ENCODE results near the gene CEP85L.

DNA sequence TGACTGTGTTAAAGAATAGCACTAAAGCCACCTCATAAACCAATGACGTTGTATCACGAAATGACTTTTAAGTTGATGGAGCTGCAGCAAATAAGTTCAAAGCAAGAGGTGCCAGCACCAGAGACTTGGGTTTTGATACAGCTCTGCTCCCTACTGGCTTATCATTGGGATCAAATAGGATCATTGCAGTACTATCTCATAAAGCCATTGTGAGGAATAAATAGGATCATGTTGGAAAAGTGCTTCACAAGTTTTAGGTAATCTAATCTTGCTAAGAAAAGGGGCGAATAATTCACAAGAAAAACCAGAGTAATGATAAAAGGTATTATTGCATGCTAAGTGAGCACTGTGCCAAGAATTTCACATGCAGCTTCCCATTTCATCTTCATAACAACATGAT lies 10.4 kb upstream of the CEP85L start:
- TF ChIP-seq CTCF (conservative IDR thresholded peaks at IDR 0.05; ENCODE audit: low read depth in 2 of 2) (no peak), JUNB (IDR thresholded peaks at IDR 0.05; ENCODE audit: unreplicated experiment) (no peak), EZH2 (IDR thresholded peaks at IDR 0.05; ENCODE audit: low read depth, unreplicated experiment) (no peak), POLR2AphosphoS5 (IDR thresholded peaks at IDR 0.05; ENCODE audit: low read depth) (no peak), EZH2phosphoT487 (IDR thresholded peaks at IDR 0.05; ENCODE audit: unreplicated experiment) (no peak), ZNF114 (CRISPR knock-in tag; IDR thresholded peaks at IDR 0.05) (no peak), CREB1 (CRISPR knock-in tag; IDR thresholded peaks at IDR 0.05; ENCODE audit: low read depth) (no peak), STAT1 (IDR thresholded peaks at IDR 0.05; ENCODE audit: unreplicated experiment) (no peak), NANOG (IDR thresholded peaks at IDR 0.05; ENCODE audit: borderline replicate concordance) (no peak), ZNF462 (CRISPR knock-in tag; IDR thresholded peaks at IDR 0.05) (no peak)
- TF ChIP-seq, protein P1, sequence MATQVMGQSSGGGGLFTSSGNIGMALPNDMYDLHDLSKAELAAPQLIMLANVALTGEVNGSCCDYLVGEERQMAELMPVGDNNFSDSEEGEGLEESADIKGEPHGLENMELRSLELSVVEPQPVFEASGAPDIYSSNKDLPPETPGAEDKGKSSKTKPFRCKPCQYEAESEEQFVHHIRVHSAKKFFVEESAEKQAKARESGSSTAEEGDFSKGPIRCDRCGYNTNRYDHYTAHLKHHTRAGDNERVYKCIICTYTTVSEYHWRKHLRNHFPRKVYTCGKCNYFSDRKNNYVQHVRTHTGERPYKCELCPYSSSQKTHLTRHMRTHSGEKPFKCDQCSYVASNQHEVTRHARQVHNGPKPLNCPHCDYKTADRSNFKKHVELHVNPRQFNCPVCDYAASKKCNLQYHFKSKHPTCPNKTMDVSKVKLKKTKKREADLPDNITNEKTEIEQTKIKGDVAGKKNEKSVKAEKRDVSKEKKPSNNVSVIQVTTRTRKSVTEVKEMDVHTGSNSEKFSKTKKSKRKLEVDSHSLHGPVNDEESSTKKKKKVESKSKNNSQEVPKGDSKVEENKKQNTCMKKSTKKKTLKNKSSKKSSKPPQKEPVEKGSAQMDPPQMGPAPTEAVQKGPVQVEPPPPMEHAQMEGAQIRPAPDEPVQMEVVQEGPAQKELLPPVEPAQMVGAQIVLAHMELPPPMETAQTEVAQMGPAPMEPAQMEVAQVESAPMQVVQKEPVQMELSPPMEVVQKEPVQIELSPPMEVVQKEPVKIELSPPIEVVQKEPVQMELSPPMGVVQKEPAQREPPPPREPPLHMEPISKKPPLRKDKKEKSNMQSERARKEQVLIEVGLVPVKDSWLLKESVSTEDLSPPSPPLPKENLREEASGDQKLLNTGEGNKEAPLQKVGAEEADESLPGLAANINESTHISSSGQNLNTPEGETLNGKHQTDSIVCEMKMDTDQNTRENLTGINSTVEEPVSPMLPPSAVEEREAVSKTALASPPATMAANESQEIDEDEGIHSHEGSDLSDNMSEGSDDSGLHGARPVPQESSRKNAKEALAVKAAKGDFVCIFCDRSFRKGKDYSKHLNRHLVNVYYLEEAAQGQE (IDR thresholded peaks at IDR 0.05; ENCODE audit: unreplicated experiment) = no peak
- TF ChIP-seq, protein P2, sequence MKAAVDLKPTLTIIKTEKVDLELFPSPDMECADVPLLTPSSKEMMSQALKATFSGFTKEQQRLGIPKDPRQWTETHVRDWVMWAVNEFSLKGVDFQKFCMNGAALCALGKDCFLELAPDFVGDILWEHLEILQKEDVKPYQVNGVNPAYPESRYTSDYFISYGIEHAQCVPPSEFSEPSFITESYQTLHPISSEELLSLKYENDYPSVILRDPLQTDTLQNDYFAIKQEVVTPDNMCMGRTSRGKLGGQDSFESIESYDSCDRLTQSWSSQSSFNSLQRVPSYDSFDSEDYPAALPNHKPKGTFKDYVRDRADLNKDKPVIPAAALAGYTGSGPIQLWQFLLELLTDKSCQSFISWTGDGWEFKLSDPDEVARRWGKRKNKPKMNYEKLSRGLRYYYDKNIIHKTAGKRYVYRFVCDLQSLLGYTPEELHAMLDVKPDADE (IDR thresholded peaks at IDR 0.05) = no peak
